Endothelial cell of umbilical vein (primary cell): ENCODE results near the gene CENPP. TPM values are rescaled to one million over a fixed set of nuclear protein-coding genes. Genes with fewer than 3 reads are reported as not detected.

Source experiments
- BruUV-seq: library from RNA; stranded (reverse); fragments of 400-500 nt; replicated peaks from 2 replicates; lab custom pipeline; 2021; lab: Mats Ljungman, UMichigan
- CTCF ChIA-PET: fragments of 300-600, 350-600 bp; sonication (Branson Sonifier 250); formaldehyde crosslinking; loops from one replicate; lab custom pipeline; 2021; ENCODE audit warnings: antibody characterized with exemption, inconsistent platforms; lab: Charles Lee
- POLR2A ChIA-PET: fragments of 300-600, 350-600 bp; sonication (Branson Sonifier 250); formaldehyde crosslinking; loops from one replicate; lab custom pipeline; 2021; ENCODE audit warnings: antibody characterized with exemption, inconsistent platforms; lab: Charles Lee
- DNase-seq: peaks from one replicate; pipeline ENCODE4 v3.0.0-alpha.2; 2011; ENCODE audit warnings: low read depth, low spot score
- FAIRE-seq: peaks from 2 replicates; lab custom pipeline; 2011; peaks lifted over from hg19 to GRCh38; lab: Jason Lieb, UNC
- H2AFZ ChIP-seq: 2 replicates; pipeline ENCODE4 v1.6.0; 2012; ENCODE audit warnings: low read depth, low read length, control low read depth, inconsistent platforms
- H3K27ac ChIP-seq: 2 replicates; pipeline ENCODE4 v1.5.1; 2011; ENCODE audit warnings: low read depth, mild to moderate bottlenecking, control low read depth, low read length, moderate library complexity; ENCODE audit not compliant: insufficient read depth
- H3K27me3 ChIP-seq, 2 experiments: 2 replicates each; pipeline versions ENCODE4 v1.6.0 to v1.6.1; 2011; ENCODE audit warnings: low read length in 2 of 2, mixed read lengths in 1 of 2; ENCODE audit not compliant: control insufficient read depth in 2 of 2, insufficient read depth in 2 of 2
- H3K36me3 ChIP-seq, 2 experiments: 2 replicates in 1 of 2; 3 replicates in 1 of 2; pipeline ENCODE4 v1.5.1; 2011; ENCODE audit warnings: low read length in 2 of 2, mild to moderate bottlenecking in 1 of 2, moderate library complexity in 1 of 2; ENCODE audit not compliant: control insufficient read depth in 2 of 2, insufficient read depth in 2 of 2; ENCODE audit errors: extremely low read depth in 1 of 2
- H3K4me1 ChIP-seq: 3 replicates; pipeline ENCODE4 v1.5.1; 2011; ENCODE audit warnings: mild to moderate bottlenecking, low read length; ENCODE audit not compliant: control insufficient read depth, insufficient read depth; ENCODE audit errors: extremely low read depth
- H3K4me2 ChIP-seq: 2 replicates; pipeline ENCODE4 v1.6.1; 2011; ENCODE audit warnings: low read length, control low read depth, mixed read lengths; ENCODE audit not compliant: insufficient read depth
- H3K4me3 ChIP-seq, 3 experiments: fragments of 200-600 bp in 1 of 3; sonication (generic), shearing (Covaris generic) in 1 of 3; replicated peaks in 1 of 3; 2 replicates each; pipeline ENCODE4 v1.5.1; 2011 to 2016; ENCODE audit warnings: control low read depth in 3 of 3, low read length in 3 of 3, mild to moderate bottlenecking in 2 of 3, inconsistent platforms in 1 of 3, low read depth in 1 of 3, moderate library complexity in 1 of 3; ENCODE audit not compliant: insufficient read depth in 1 of 3
- H3K79me2 ChIP-seq: 2 replicates; pipeline ENCODE4 v1.6.0; 2012; ENCODE audit warnings: low read length, inconsistent platforms; ENCODE audit not compliant: control insufficient read depth, insufficient read depth
- H3K9ac ChIP-seq: replicated peaks from 2 replicates; pipeline ENCODE3; 2011; ENCODE audit warnings: low read length, control low read depth; ENCODE audit not compliant: insufficient read depth; ENCODE audit errors: extremely low read depth
- H3K9me1 ChIP-seq: replicated peaks from 3 replicates; pipeline ENCODE4 v1.6.0; 2011; ENCODE audit warnings: mild to moderate bottlenecking, low read length; ENCODE audit not compliant: control insufficient read depth, insufficient read depth; ENCODE audit errors: extremely low read depth
- H3K9me3 ChIP-seq: replicated peaks from 2 replicates; pipeline ENCODE4 v1.5.1; 2012; ENCODE audit warnings: low read length, inconsistent platforms; ENCODE audit not compliant: control insufficient read depth, insufficient read depth
- H4K20me1 ChIP-seq: replicated peaks from 2 replicates; pipeline ENCODE3; 2011; ENCODE audit warnings: mild to moderate bottlenecking, low read length; ENCODE audit not compliant: control insufficient read depth, insufficient read depth; ENCODE audit errors: extremely low read depth
- CTCF ChIP-seq, 2 donors: IDR thresholded peaks; 1 replicate in 1 of 2; 2 replicates in 1 of 2; pipeline ENCODE4 v1.5.1; 2011; ENCODE audit warnings: low read length in 2 of 2, mild to moderate bottlenecking in 2 of 2, moderate library complexity in 2 of 2, control low read depth in 1 of 2, inconsistent platforms in 1 of 2, low read depth in 1 of 2; ENCODE audit not compliant: insufficient read depth in 1 of 2; ENCODE audit errors: extremely low read depth in 1 of 2
- EZH2 ChIP-seq: IDR thresholded peaks from 2 replicates; pipeline ENCODE4 v1.6.1; 2012; ENCODE audit warnings: borderline replicate concordance, low read depth, mild to moderate bottlenecking, moderate library complexity, low read length, inconsistent platforms; ENCODE audit not compliant: severe bottlenecking
- FOS ChIP-seq: IDR thresholded peaks from 2 replicates; pipeline ENCODE4 v1.6.1; 2011; ENCODE audit warnings: mild to moderate bottlenecking, low read length, moderate library complexity, borderline replicate concordance; ENCODE audit not compliant: insufficient read depth
- GATA2 ChIP-seq: IDR thresholded peaks from 2 replicates; pipeline ENCODE4 v1.7.0; 2011; ENCODE audit warnings: low read depth, mild to moderate bottlenecking, moderate library complexity, mixed read lengths, low read length; ENCODE audit not compliant: insufficient read length, insufficient read depth
- JUN ChIP-seq: IDR thresholded peaks from 2 replicates; pipeline ENCODE4 v1.6.1; 2011; ENCODE audit warnings: borderline replicate concordance, low read depth; ENCODE audit not compliant: insufficient read length, insufficient read depth
- MAX ChIP-seq: IDR thresholded peaks from 2 replicates; pipeline ENCODE4 v1.6.1; 2011; ENCODE audit not compliant: insufficient read depth, insufficient read length
- MYC ChIP-seq: IDR thresholded peaks from one replicate; pipeline ENCODE4 v1.6.1; 2011; ENCODE audit warnings: mild to moderate bottlenecking, low read depth, low read length
- POLR2A ChIP-seq: IDR thresholded peaks from 2 replicates; pipeline ENCODE4 v1.6.1; 2012; ENCODE audit warnings: low read depth, mild to moderate bottlenecking, control low read depth, low read length
- POLR2AphosphoS5 ChIP-seq: IDR thresholded peaks from 2 replicates; pipeline ENCODE4 v1.6.1; 2012; ENCODE audit warnings: low read depth, mild to moderate bottlenecking, control low read depth, low read length, moderate library complexity; ENCODE audit not compliant: insufficient read depth
- dilution Hi-C: fragments of 300-500 bp; cut with MboI; formaldehyde crosslinking; loops from one replicate; pipeline ENCODE4 v1.15.0; 2019; ENCODE audit warnings: low sequenced_read_pairs; ENCODE audit not compliant: extremely low pct_ligation_motif_present
- intact Hi-C: fragments of 100-400 bp; cut with micrococcal nuclease; formaldehyde crosslinking; loops from one replicate; pipeline ENCODE4 v1.10.0; 2022
- polyA plus RNA-seq, 4 experiments: library from polyadenylated mRNA; depleted of rRNA in 3 of 4; stranded (reverse) in 3 of 4; unstranded in 1 of 4; fragments of >200 nt; gene quantifications; 2 replicates each; pipeline versions ENCODE4 v1.2.1 to v1.2.3, GENCODE V29; 2011 to 2012; ENCODE audit warnings: missing spikeins in 1 of 4
- total RNA-seq: library from RNA; stranded (reverse); gene quantifications from 2 replicates; pipeline ENCODE4 v1.2.3, GENCODE V29; 2021

CENPP gene
- total and polyA plus RNA-seq, 2 donors (not counting 3 experiments of a cell fraction or from before 2014, with no cell fraction given) = 1.2 to 12.0 TPM

GRCh38 chr9:92480986-92481633, 155.4 kb downstream of the CENPP start:
- DNase-seq = no peak
- ChIA-PET CTCF (interaction anchor here (1.0 to 1.7 kb wide), 7 partner anchors 12 to 120 kb away, joined by 3 to 5 read pairs (median 4); no protein-coding TSS in a partner anchor), POLR2A (interaction anchor here (0.6 kb wide), 1 partner anchor 366 kb away, joined by 5 read pairs; the partner anchor contains the start of gene SPTLC1)
- no peaks in the 10 kb centered on the region for H3K27me3 ChIP-seq
- H3K4me1 ChIP-seq = peaks cover 26% of the 10 kb centered on the region
- peak overlapping the region; percentile 17 for H3K4me2 ChIP-seq
- no peak overlapping the region for H3K9ac ChIP-seq
- H3K9me1 ChIP-seq = no peaks in the 10 kb centered on the region
- H3K79me2 ChIP-seq = no peaks in the 10 kb centered on the region
- dilution Hi-C loops (no loop called here), intact Hi-C loops (loop anchor here (10.0 kb wide), 1 partner anchor 46 kb away; no protein-coding TSS in a partner anchor)
- no peak overlapping the region for H3K27ac ChIP-seq
- no peaks in the 10 kb centered on the region for H3K9me3 ChIP-seq
- BruUV-seq = no TSS peak
- FAIRE-seq = no peak
- H4K20me1 ChIP-seq = no peaks in the 10 kb centered on the region
- H3K36me3 ChIP-seq = no peaks in the 10 kb centered on the region
- H2AFZ ChIP-seq = no peak overlapping the region
- TF ChIP-seq FOS (no peak), MAX (no peak), EZH2 (no peak), POLR2A (no peak), CTCF (IDR thresholded peaks at IDR 0.05; ENCODE audit: extremely low read depth in 1 of 2, insufficient read depth in 1 of 2, low read depth in 1 of 2, low read length in 2 of 2) (no peak), JUN (no peak), POLR2AphosphoS5 (no peak), GATA2 (no peak), MYC (no peak)
- no peak overlapping the region for H3K4me3 ChIP-seq
